A549 (cell line): ENCODE data around the gene CDKN2C. TPM values are rescaled to one million over a fixed set of nuclear protein-coding genes. Genes with fewer than 3 reads are reported as not detected.

Experiments
- ATAC-seq, 2 experiments: fragments of 200-7000 bp in 1 of 2; fragments of >200 bp in 1 of 2; cut with Nextera tagmentation in 1 of 2; cut with Tn5 transposase in 1 of 2; 3 replicates each; pipeline versions ENCODE4 v1.8.0 to v1.9.1; 2018 to 2020; ENCODE audit warnings: mild to moderate bottlenecking in 1 of 2, moderate library complexity in 1 of 2
- CTCF ChIA-PET: fragments of 300-600 bp; sonication (Branson Sonifier 250); formaldehyde crosslinking; extraction: SDS; loops from one replicate; lab custom pipeline; 2021; ENCODE audit warnings: antibody characterized with exemption, inconsistent platforms; lab: Yijun Ruan, JAX
- POLR2A ChIA-PET: fragments of 350-600 bp; formaldehyde crosslinking; extraction: SDS; loops from one replicate; lab custom pipeline; 2021; ENCODE audit warnings: antibody characterized with exemption, inconsistent platforms; lab: Yijun Ruan, JAX
- DNase-seq, 2 experiments: peaks; one replicate each; pipeline versions ENCODE4 v3.0.0 to v3.0.0-alpha.2; 2011 to 2016; ENCODE audit warnings: low read depth in 1 of 2, low spot score in 1 of 2
- FAIRE-seq: peaks from 2 replicates; lab custom pipeline; 2011; peaks lifted over from hg19 to GRCh38; lab: Jason Lieb, UNC
- H3K27ac ChIP-seq, 2 experiments: fragments of >200 bp; sonication (Bioruptor Twin); formaldehyde crosslinking; 3 replicates each; pipeline ENCODE4 v1.5.1; 2016 to 2017
- H3K4me1 ChIP-seq: fragments of >200 bp; sonication (Bioruptor Twin); formaldehyde crosslinking; 3 replicates; pipeline ENCODE4 v1.6.1; 2016
- H3K4me2 ChIP-seq: fragments of >200 bp; sonication (Bioruptor Twin); formaldehyde crosslinking; 3 replicates; pipeline ENCODE4 v1.6.1; 2016
- H3K4me3 ChIP-seq: fragments of >200 bp; sonication (Bioruptor Twin); formaldehyde crosslinking; 3 replicates; pipeline ENCODE4 v1.5.1; 2016
- H3K9me3 ChIP-seq: fragments of >200 bp; sonication (Bioruptor Twin); formaldehyde crosslinking; 3 replicates; pipeline ENCODE4 v1.6.1; 2016
- ESRRA ChIP-seq: fragments of 150-350 bp; IDR thresholded peaks from 2 replicates; pipeline ENCODE4 v1.6.1; 2014; ENCODE audit warnings: mild to moderate bottlenecking, low read length, borderline replicate concordance
- FOSB ChIP-seq: fragments of 250-450 bp; sonication (Bioruptor Pico); IDR thresholded peaks from 2 replicates; pipeline ENCODE4 v1.5.0; 2020; ENCODE audit warnings: mild to moderate bottlenecking, moderate library complexity
- GATA3 ChIP-seq: IDR thresholded peaks from 2 replicates; pipeline ENCODE4 v1.6.1; 2012; ENCODE audit warnings: borderline replicate concordance
- HES2 ChIP-seq: fragments of >200 bp; sonication (Bioruptor Twin); formaldehyde crosslinking; IDR thresholded peaks from 2 replicates; pipeline ENCODE4 v1.6.1; 2016
- HEYL ChIP-seq: fragments of 250-450 bp; sonication (Bioruptor Pico); IDR thresholded peaks from 2 replicates; pipeline ENCODE4 v1.8.0; 2021; ENCODE audit warnings: mild to moderate bottlenecking, moderate library complexity
- HOXB13 ChIP-seq: fragments of 250-450 bp; sonication (Bioruptor Pico); IDR thresholded peaks from 2 replicates; pipeline ENCODE4 v1.5.0; 2020; ENCODE audit warnings: low read depth, mild to moderate bottlenecking, moderate library complexity
- JUN ChIP-seq, 2 experiments: fragments of >200 bp; sonication (Bioruptor Twin); formaldehyde crosslinking; IDR thresholded peaks; 2 replicates in 1 of 2; 3 replicates in 1 of 2; pipeline ENCODE4 v1.6.1; 2016 to 2017
- JUNB ChIP-seq: fragments of >200 bp; sonication (Bioruptor Twin); formaldehyde crosslinking; IDR thresholded peaks from 2 replicates; pipeline ENCODE4 v1.6.1; 2016
- MAX ChIP-seq: IDR thresholded peaks from 2 replicates; pipeline ENCODE4 v1.6.1; 2012
- PBX3 ChIP-seq: IDR thresholded peaks from 2 replicates; pipeline ENCODE4 v1.6.1; 2012
- PHF8 ChIP-seq: fragments of 200-600 bp; sonication (generic); IDR thresholded peaks from 2 replicates; pipeline ENCODE4 v1.6.1; 2016; ENCODE audit warnings: low read depth, mild to moderate bottlenecking, antibody characterized with exemption, moderate library complexity, borderline replicate concordance
- ZFP36 ChIP-seq: fragments of 450-650 bp; IDR thresholded peaks from 2 replicates; pipeline ENCODE4 v1.6.1; 2014; ENCODE audit warnings: borderline replicate concordance; ENCODE audit not compliant: partially characterized antibody
- WGBS: methylation state at CpG from one replicate; pipeline ENCODE4 v1.1.6; 2017; ENCODE audit errors: missing lambda C conversion rate; 5-methylcytosine and 5-hydroxymethylcytosine counted together
- polyA plus RNA-seq, 4 experiments: library from polyadenylated mRNA; depleted of rRNA in 3 of 4; stranded (reverse); fragments of >200 nt; fragmentation: RNase III in 1 of 4; extraction: RNeasy Plus Mini Kit Qiagen cat#74134 plus additional on column Dnase treatment in 1 of 4; gene quantifications; 2 replicates in 3 of 4; 3 replicates in 1 of 4; pipeline ENCODE4 v1.2.3, GENCODE V29; 2011 to 2017

The CDKN2C gene
- polyA plus RNA-seq, 2 of the 4 experiments (the other 2 are of a cell fraction), result 13.0 to 17.7 TPM

GRCh38 chr1:50976111-50976889 lies 6.3 kb downstream of the CDKN2C start:
- ATAC-seq, result peak; percentile 8 to 35; a peak in 4 of 6 replicates
- H3K4me2 ChIP-seq, result peak overlapping the region; percentile 84
- WGBS, result 1% methylated on average over 19 of the region's 19 CpGs

GRCh38 chr1:50976890-50977574 lies 7.0 kb downstream of the CDKN2C start:
- Histone ChIP-seq H3K4me3 (peak overlapping the region; percentile 71), H3K4me1 (peaks cover 29% of the 10 kb centered on the region; the same call in 2 of the 3 replicates), H3K27ac (peak overlapping the region; percentile 99 to 100), H3K4me2 (peak overlapping the region; percentile 84), H3K9me3 (no peaks in the 10 kb centered on the region)
- peak in 1 of 2 experiments; percentile 77 for DNase-seq
- ATAC-seq, result peak; percentile 65 to 77
- ChIA-PET POLR2A (interaction anchor here (0.5 to 3.3 kb wide), 5 partner anchors 8 to 335 kb away, joined by 3 to 29 read pairs (median 3); partner anchors contain the start of gene CDKN2C), CTCF (interaction anchor here (1.1 to 1.9 kb wide), 2 partner anchors 8 to 48 kb away, joined by 3 to 6 read pairs; no protein-coding TSS in a partner anchor)
- no peak for FAIRE-seq
- TF ChIP-seq GATA3 (0 out of 2 replicates have a peak, but pooled peaks have one; percentile 10), FOSB (CRISPR knock-in tag) (no peak)
- WGBS, result under 1% methylated on average over 24 of the region's 26 CpGs

More at GRCh38 chr1:50976111-50976889, 6.3 kb downstream of the CDKN2C start:
- ChIA-PET CTCF (interaction anchor here (0.7 to 1.9 kb wide), 2 partner anchors 8 to 213 kb away, joined by 3 to 6 read pairs; no protein-coding TSS in a partner anchor), POLR2A (interaction anchor here (0.7 to 3.3 kb wide), 3 partner anchors 7 to 336 kb away, joined by 3 to 29 read pairs (median 5); partner anchors contain the start of gene CDKN2C)
- H3K27ac ChIP-seq, result peak overlapping the region; percentile 99 to 100
- peak overlapping the region; percentile 71 for H3K4me3 ChIP-seq
- peaks cover 21% of the 10 kb centered on the region; the same call in 2 of the 3 replicates for H3K4me1 ChIP-seq
- TF ChIP-seq JUNB, result no peak
- 0 out of 2 replicates have a peak, but pooled peaks have one; percentile 7 for TF ChIP-seq MAX
- TF ChIP-seq HES2, result no peak
- H3K9me3 ChIP-seq, result no peaks in the 10 kb centered on the region
- DNase-seq (peak in 1 of 2 experiments; percentile 58), FAIRE-seq (no peak)

- H3K4me3 ChIP-seq, result peak overlapping the region; percentile 71
- ChIA-PET CTCF (interaction anchor here (1.1 to 1.9 kb wide), 2 partner anchors 9 to 48 kb away, joined by 3 to 6 read pairs; no protein-coding TSS in a partner anchor), POLR2A (interaction anchor here (0.5 to 3.3 kb wide), 5 partner anchors 9 to 215 kb away, joined by 3 to 29 read pairs (median 4); partner anchors contain the start of gene CDKN2C)
- FAIRE-seq, result no peak
- peak in 1 of 2 experiments; percentile 66 for DNase-seq
- peak; percentile 61 to 80 for ATAC-seq
- H3K9me3 ChIP-seq, result no peaks in the 10 kb centered on the region
- peaks cover 34% of the 10 kb centered on the region; the same call in 2 of the 3 replicates for H3K4me1 ChIP-seq
- WGBS, result 0% methylated on average over 13 of the region's 63 CpGs
- peak overlapping the region; percentile 84 for H3K4me2 ChIP-seq
- peak overlapping the region; percentile 99 to 100 for H3K27ac ChIP-seq
- TF ChIP-seq ESRRA, result no peak
- peak in 1 of 2 experiments; percentile 55; a peak in 1 of 5 replicates for TF ChIP-seq JUN (IDR thresholded peaks at IDR 0.05)
- 0 out of 2 replicates have a peak, but pooled peaks have one; percentile 17 for TF ChIP-seq PBX3
- no peak for TF ChIP-seq HOXB13 (CRISPR knock-in tag)
- 0 out of 2 replicates have a peak, but pooled peaks have one; percentile 9 for TF ChIP-seq PHF8
- no peak for TF ChIP-seq HEYL (CRISPR knock-in tag)
- no peak for TF ChIP-seq ZFP36
Measured at GRCh38 chr1:50977575-50978143, 7.6 kb downstream of the CDKN2C start.
